NCI-H526 treated with DMSO at 0.1 percent for 48 hours (cell line): ENCODE data around the gene NCKAP5L.
"Not testable (repeated sequence)": the region's sequence is repeated elsewhere in the genome, so short reads cannot be mapped to it uniquely, and the experiment has no call there.

Experiments used
- DNase-seq: peaks from one replicate; lab custom pipeline; 2025; lab: John Stamatoyannopoulos, UW

NCKAP5L gene

DNA sequence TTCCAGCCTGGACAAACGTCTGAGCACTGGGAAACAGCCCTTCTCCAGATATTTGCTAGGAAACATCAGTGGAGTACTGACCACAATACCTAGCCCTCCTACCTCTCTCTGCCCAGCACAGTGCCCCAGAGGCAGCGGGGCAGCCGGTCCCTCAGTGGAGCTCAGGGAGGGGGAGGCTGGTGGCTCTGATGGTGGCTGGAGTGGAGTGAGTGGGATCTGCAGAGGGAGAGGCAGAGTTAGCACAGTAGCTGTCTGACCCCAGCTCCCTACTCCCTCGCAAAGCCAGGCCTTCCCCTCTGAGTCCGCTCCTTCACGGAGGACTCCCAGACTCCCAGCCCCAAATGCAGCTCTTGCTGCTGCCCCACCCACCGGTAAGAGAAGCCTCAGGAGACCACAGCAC lies 30.0 kb downstream of the NCKAP5L start:
- no peak for DNase-seq

DNA sequence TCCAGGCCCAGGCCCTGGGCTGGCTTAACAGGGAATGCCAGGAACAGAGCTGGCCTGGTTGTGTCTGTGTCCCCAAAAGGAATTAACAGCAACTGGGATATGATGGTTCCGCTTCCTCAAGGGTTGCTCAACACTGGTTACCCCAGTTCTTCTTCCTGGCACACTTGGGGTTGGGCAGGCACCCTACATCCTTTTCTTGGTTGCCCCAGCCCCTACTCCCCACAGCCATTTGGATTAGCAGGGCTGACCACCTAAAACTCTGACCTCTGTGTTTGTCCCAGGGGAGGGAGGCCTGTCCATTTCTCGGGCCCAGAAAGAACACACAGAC lies 30.8 kb downstream of the NCKAP5L start:
- no peak for DNase-seq

DNA sequence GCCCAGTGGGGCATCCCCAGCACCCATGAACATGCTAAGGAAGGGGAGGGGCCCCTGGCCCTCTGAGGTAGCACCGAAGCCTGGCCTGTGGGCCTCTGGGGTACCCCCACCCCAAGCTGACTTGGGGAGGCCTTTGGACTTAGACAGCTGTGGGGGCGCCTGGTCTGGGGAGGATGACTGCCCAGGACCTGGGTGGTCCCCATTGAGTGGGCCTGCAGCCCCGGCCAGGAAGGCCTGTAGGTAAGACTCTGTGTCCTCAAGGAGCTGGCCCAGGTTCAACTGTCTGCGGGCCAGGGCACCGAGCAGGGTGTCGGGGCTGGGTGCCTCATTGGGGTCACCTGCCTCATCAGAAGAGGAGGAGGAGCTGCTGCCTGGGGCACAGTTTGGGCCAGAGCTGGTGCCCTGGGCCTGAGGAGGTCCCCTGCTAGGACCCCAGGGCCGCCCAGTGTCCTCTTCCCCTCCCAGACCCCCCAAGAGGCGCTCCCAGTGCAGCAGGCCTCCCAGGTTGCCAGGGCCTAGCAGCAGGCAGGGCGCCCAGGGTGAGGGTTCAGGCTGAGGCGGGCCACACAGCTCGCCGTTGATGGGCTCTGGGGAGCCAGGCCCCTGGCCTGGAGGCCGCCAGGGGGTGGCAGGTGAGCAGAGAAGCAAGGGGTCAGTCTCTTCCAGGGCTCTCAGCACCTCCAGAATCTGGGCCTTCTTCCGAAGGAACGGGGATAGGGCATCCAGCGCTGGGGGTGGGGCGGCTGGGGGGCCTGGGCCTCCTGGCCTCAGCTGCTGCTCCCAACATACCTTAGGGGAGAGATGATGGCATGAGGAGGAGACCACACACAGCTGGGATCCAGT lies 31.4 kb downstream of the NCKAP5L start:
- DNase-seq, result no peak

DNA sequence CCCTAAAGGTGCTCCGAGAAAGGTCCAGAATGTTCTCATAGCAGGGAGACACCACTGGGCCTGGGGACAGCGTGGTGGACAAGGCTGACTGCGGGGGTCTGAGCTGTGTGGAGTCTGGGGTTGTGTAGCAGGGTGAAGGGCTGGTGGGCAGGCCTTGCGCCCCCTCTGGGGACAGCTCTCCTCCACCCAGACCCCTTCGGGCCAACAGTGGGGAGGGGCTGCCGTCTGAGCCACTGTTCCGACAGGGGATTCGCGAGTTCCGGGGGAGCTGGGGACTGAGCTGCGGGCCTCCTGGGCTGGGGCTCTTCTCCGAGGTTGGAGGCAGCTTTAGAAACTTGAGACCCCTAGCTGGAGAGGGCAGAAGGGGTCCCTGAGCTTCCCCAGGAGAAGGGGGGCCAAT lies 32.1 kb downstream of the NCKAP5L start:
- DNase-seq, result no peak

DNA sequence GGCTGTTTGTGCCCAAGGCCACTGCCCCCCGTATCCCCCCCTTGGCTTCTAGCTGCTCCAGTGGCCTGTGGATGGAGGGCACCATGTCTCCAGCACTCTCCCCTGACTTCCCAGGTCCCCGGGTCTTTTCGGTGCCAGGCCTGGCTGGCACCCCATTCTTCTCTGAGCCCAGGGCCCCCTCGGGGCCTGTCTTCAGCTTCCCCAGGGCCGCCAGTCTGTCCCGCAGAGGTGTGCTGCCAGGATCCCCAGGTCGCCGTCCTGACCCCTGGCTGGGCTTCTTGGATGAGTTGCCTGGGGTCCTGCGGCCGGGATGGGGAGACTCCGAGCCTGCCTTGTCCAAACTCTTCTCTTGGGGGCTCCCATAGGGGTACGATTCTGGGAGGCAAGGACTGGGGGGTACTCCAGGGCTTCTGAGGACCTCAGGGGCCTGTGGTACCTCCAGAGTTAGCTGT lies 32.5 kb downstream of the NCKAP5L start:
- DNase-seq, result no peak

DNA sequence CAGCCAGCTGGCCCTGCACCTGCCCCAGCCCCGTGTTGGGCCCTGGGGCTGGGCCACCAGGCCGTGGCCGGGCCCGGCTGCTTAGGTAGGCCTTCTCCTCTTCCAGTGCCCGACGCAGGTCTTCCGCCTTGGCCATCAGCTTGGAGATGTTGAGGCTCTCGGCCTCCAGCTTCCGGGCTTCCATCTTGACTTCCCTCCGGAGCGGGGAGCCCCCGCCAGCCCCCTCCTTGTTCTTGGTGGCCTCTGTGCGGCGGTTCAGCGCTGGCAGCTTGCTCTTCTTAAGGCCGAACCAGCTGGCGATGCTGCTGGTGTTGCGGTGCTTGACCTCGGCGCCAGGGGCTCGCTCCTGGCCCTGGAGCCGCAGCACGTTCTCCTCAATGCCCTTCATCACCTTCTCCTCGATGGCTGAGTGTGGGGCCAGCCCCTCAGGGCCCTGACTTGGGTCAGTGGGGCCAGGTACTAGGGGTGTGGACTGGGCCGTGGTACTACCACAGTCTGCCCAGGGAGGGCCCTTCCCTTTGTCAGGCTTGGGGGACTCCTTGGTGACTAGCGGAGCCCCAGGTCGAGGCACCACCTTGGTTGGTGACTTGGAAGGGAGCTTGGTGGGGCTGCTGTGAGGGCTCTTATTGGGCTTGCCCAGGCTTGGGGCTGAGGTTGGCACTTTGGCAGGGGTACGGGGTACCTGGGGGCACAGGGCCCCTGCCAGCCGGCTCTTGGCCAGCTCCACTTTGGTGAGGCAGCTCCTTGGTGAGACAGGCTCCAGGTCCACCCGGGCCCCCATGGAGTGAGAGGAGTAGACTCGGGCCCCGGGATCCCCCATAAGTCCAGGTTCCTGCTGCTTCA lies 33.2 kb downstream of the NCKAP5L start:
- DNase-seq, result no peak

DNA sequence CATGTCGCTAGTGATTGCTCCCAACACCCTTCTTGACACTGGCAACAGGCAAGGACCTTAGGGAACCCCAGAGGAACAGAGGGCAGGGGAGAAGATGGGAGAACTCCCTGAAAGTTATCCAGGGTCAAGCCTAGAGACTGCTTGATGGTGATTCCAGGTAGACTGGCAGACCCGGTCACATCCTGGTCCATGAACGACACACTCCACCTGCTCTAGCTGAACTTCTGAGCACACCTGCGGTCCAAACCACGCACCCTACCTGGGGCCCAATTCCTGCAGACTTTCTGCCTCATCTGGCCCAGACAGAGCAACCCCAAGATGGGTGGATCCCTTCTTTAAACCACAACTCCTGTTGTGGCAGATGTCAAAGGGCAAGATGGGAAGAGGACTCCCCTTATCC lies 34.2 kb downstream of the NCKAP5L start:
- no peak for DNase-seq

DNA sequence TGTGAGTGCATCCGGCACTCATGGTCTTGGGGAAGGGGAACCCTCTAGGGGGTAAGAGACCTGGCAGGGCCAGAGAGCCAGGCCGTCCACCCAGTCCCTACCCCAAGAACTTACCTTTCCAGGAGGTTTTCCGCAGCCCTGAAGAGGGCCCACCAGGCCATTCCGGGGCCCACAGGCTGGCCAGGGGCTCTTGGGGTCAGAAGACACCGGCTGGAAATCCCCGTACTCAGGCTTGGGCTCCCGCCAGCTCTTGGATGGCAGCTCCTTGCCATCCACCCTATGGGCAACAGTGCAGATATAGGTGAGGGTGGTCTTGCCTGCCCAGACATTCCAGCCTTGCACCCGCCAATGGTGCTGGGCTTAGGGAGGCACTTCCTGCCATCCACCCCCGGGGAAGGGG lies 34.6 kb downstream of the NCKAP5L start:
- DNase-seq, result no peak

DNA sequence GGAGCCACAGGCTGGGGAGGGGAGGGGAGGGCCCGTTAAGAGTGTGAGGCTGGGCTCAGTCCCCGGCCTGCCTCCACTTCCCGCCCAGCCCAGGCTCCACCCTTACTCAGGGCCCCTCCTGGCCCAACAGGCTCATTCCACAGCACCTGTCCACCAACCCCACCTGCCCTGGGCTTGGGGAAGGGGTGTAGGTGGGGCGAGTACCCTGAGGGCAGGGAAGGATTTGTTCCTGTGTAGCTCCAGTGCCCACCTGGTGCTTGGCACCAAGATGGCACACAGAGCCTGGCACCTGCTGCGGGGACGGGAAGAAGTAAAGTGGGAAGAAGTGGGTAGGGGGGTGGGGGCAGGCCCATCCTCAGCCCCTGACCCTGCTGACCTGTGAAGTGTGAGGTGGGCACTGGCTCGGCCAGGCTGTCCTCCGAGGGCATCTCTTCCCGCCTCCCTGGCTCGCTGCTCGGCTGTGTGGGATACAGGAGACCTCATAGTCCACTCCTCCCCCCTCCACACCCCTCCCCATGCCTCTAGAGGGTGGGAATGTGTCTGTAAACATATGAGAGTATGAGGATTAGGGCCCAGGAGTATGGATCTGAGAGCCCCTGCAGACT lies 35.1 kb downstream of the NCKAP5L start:
- no peak for DNase-seq

DNA sequence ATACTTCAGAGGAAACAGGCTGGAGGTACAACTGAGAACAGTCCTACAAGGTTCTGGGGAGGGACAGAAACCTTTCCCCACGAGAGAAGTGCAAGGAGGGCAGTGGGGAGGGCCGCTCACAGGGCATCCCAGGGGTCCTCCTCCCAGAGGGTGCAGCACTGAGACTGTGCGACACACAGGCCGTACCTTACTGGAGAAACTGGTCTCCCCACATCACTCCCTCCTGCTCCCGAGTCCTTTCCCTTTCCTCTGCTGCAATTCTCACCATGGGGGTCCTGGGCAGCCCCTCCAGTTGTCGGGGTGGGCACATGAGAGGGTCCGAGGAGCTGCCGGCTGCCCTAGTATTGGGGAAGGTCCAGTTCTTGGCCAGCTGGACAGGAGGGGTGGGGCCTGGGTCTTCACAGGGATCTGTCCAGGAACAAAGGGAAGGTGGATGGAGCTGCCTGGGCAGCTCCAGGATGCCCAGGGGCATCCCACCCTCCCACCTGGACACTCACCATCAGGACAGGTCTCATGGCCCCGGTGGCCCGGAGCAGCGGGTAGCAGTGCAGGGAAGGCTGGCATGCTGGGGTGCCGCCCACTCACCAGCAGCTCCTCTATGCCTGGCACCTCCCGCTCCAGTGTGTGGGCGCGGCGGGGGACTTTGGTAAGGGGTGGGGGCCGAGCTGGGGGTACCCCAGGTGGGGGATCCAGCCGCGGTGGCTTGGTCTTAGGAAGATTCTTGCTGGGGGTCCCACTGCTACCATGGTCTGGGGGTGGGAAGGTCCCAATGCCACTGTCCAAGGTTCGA lies 35.8 kb downstream of the NCKAP5L start:
- no peak for DNase-seq

DNA sequence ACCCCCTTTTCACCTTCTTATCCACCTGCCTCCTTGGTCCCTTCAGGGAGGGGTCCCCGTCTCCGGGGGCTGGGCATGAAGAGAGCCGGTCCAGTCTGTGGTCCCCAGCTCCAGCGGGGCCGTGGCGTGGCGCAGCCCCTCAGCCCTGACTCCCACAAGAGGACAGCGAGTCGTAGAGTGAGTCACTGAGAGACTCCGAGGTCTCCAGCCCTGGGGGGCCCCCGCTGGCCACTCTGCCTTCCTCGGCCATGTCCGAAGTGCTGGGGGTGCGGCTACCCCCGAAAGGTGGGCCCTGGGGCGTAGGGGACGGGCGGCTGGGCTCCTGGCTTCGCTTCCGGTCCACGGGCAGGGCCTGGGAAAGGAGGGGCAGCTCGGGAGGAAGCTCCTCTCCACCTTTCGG lies 36.5 kb downstream of the NCKAP5L start:
- no peak for DNase-seq

DNA sequence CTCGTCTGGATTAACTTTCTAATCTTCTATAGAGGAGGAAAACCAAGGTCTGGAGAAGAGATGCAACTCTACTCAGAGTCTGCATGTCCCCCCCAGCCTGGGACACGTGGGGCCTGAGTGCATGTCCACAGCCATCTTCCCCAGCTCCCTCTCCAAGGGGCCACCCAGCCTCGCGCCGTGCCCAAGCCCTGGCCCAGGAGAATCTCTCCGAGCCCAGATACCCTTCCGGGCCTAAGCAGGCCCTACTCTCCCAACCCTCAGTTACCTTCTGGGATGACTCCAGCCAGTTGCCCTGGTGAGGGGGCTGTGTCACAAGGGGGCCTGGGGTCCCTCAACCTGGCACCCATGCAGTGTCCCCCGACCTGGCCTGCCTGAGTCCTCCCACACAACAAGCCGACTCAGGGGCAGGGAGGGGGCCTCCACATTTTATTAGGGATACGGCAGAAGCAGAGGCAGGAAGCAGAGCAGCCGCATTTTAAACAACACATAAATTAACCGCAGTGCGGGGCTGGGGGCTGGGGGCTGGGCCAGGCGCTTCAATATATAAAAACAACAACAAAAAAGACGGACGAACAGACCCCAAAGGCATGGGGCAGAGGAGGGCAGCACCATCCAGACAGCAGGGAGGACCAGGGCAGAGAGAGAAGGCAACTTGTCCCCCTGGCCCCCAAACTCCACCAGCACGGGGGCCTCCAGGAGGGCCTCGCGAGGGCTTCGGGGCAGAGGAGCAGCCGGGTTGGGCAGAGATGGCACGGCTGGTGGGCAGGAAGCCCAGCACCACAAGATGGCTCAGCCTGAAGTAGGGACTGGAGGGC lies 37.3 kb downstream of the NCKAP5L start:
- no peak for DNase-seq

DNA sequence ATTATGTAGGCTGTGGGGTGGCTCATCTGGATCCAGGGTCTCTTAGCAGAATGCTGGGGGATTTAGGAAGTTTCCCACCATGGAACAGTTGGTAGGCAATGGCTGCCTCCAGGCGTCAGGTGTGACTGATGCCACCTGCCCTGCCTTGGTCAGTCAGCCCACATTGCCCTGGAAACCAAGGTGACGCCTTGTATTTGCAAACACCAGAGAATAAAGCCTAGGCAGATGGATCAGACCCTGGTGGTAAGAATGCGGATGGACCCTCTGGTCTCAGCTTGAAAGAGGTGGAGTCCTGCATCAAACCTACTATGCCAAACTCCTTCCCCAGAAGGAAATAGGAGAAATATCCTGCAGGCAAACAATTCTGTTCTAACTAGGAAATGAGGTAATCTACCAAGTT lies 38.2 kb downstream of the NCKAP5L start:
- DNase-seq, result no peak

DNA sequence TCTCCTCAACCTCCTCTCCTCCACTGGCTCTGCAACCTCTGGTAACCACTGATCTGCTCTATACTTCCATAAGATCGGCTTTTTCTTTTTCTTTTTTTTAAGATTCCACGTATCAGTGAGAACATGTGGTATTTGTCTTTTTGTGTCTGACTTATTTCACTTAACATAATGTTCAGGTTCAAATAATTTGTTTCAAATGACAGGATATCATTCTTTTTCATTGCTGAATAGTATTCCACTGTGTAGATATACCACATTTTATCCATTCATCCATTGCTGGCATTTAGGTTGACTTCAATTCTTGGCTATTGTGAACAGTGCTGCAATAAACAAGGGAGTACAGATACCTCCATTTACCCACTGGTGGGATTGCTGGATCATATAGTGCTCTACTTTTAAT lies 40.5 kb downstream of the NCKAP5L start:
- DNase-seq, result no peak

DNA sequence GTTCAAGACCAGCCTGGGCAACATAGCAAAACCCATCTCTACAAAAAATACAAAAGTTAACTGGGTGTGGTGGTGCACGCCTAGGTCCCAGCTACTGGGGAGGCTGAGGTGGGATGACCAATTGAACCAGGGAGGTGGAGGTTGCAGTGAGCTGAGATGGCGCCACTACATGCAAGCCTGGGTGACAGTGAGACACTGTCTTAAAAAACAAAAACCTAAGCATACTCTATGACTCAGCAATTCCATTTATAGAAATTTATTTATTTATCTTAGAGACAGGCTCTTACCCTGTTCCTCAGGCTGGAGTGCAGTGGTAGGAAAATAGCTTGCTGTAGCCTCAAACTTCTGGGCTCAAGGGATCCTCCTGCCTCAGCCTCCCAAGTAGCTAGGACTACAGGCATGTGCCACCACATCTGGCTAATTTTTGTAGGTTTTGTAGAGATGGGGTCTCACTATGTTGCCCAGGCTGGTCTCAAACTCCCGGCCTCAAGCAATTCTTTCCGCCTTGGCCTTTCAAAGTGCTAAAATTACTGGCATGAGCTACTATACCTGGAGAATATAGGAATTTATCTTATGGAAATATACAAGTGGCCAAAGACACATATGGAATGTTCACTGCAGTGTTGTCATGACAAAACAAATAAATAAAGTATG lies 43.3 kb downstream of the NCKAP5L start:
- no peak for DNase-seq

DNA sequence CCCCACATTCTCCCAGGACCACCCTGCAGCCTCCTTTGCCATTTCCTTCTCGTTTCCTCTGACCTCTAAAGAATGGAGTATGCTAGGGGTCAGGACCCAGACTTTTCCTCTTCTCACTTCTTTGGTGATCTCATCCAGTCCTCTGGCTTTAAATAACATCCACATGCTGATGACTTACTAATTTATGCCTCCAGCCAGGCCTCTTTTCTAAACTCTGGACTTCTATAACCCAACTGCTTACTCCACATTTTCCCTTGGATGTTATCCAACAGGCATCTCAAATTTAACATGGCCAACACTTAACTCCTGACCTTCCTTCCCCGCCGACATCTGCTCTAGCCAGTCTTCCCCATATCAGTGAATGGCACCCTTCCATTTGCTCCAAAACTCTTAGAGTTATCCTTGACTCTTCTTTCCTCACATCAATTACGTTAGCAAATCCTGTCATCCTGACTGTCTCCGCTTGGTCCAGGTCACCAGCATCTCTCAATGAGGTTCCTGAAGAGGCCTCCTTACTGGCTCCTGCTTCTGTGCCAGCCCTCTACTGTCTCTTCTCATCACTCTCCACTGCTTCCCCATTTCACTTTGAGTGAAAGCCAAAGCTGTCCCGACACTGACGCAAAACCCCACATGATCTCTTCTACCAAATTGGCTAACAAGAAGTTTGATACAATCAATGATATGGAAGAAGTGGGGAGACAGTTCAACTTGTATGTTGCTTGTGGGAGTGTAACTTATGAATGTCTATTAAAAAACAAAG lies 44.1 kb downstream of the NCKAP5L start:
- DNase-seq, result no peak

DNA sequence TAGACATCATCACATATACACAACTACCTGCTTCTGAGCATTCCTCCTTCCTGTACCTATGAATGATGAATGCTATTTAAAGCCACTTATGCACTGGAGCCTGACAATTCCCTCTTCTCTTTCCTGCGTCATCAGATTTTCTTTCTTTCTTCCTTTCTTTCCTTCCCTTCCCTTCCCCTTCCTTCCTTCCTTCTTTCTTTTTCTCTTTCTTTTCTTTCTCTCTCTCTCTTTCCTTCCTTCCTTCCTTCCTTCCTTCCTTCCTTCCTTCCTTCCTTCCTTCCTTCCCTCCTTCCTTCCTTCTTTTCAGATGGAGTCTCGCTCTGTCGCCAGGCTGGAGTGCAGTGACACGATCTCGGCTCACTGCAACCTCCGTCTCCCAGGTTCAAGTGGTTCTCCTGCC lies 47.3 kb downstream of the NCKAP5L start:
- not testable (repeated sequence) for DNase-seq

DNA sequence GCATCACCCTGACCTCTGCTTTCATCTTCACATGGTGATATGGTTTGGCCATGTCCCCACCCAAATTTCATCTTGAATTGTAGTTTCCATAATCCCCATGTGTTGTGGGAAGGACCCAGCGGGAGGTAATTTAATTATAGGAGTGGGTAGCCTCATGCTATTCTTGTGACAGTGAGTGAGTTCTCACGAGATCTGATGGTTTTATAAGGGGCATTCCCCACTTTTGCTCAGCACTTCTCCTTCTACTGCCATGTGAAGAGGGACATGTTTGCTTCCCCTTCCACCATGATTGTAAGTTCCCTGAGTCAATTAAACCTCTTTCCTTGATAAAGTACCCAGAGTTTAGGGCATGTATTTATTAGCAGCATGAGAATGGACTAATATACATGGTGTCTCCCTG lies 48.6 kb downstream of the NCKAP5L start:
- no peak for DNase-seq

DNA sequence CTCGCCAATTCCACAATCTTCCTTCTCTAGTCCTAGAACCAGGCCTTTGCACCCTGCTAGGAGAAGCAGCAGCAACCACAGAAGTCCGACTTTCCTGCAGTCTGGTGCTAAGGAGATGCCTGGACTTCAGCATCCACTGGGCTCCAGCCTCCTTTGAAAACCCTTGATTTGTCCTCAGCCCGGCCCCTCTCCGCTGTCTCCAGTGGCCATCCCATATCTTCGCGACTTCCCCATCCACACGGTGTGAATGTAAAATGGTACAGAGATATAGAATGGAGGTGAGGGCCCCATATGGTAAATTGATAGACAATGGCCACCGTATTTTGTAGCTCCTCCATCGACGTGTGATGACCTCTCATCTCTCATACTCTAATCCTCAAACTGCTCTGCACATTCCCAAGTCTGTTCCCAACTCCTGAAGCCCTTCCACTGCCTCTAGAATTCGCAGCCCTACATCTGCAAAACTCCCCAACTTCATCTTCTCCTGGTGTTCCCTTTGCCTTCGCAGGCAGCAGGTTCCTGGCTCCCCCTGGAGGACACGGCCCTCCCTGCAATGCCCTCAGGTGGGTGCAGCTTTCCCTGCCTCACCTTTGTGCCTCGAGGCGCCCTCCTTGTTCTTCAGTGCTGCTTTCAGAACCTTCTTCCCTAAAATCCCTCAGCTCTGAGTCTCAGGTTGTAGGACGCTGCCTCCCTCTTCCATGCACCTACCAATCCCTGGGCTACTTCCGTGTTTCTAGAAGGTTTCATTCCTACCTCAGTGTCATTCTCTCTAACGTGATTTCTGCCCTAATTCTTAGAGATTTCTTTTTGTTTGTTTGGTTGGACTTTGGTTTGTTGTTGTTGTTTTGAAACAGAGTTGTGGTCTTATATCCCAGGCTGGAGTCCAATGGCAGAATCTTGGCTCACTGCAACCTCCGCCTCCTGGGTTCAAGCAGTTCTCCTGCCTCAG lies 50.1 kb downstream of the NCKAP5L start:
- DNase-seq, result peak; percentile 6
